Right lobe of liver (tissue), 6 donors: ENCODE measurements around the gene FCF1. TPM values are rescaled to one million over a fixed set of nuclear protein-coding genes. Genes with fewer than 3 reads are reported as not detected.
A peak's percentile ranks its signal among the peaks of the same experiment; 100 is the strongest.

ENCODE experiments used
- ATAC-seq, 4 donors: fragments of 200-7000 bp; cut with Tn5 transposase; one replicate each; pipeline ENCODE4 v1.9.1; 2020; ENCODE audit warnings: mild to moderate bottlenecking in 4 of 4, moderate library complexity in 4 of 4
- DNase-seq, 3 donors: peaks; one replicate each; pipeline ENCODE4 v3.0.0-alpha.2; 2020
- H3K27ac ChIP-seq, 3 donors: fragments of 200-600 bp; one replicate each; pipeline ENCODE4 v1.8.0; 2022
- H3K27me3 ChIP-seq, 2 donors: fragments of 200-600 bp; one replicate each; pipeline ENCODE4 v1.8.0; 2022
- H3K36me3 ChIP-seq, 4 donors: fragments of 200-600 bp; sonication (generic) in 1 of 4; one replicate each; pipeline versions ENCODE4 v1.5.1 to v1.8.0; 2017 to 2022; ENCODE audit warnings: control low read depth in 1 of 4
- H3K4me1 ChIP-seq, 4 donors: fragments of 200-600 bp; sonication (generic) in 1 of 4; one replicate each; pipeline versions ENCODE4 v1.5.1 to v1.8.0; 2017 to 2022; ENCODE audit warnings: control low read depth in 1 of 4
- H3K4me3 ChIP-seq, 3 donors: fragments of 200-600 bp; one replicate each; pipeline ENCODE4 v1.8.0; 2022
- H3K9me3 ChIP-seq, 4 donors: fragments of 200-600 bp; sonication (generic) in 1 of 4; one replicate each; pipeline versions ENCODE4 v1.5.1 to v1.8.0; 2017 to 2022; ENCODE audit warnings: control low read depth in 1 of 4
- POLR2A ChIP-seq: fragments of 450-650 bp; IDR thresholded peaks from one replicate; pipeline ENCODE4 v1.6.1; 2017; ENCODE audit warnings: antibody characterized with exemption, mild to moderate bottlenecking
- WGBS: methylation state at CpG from one replicate; pipeline ENCODE4 v1.1.6; 2018; ENCODE audit warnings: low coverage, low lambda C conversion rate; ENCODE audit not compliant: insufficient coverage; ENCODE audit errors: missing lambda C conversion rate; 5-methylcytosine and 5-hydroxymethylcytosine counted together
- intact Hi-C, 2 donors: fragments of 100-400 bp; cut with DNase I; formaldehyde crosslinking; loops; one replicate each; pipeline versions ENCODE4 v1.11.2 to v1.14.1; 2022
- total RNA-seq, 6 experiments: library from RNA; depleted of rRNA in 2 of 6; stranded (reverse); fragments of >200 nt in 2 of 6; fragmentation: NEBNext Ultra II Directional in 3 of 6; extraction: Animal tissue kit (Norgen Biotek cat#: 25700) in 3 of 6; gene quantifications; one replicate each; pipeline versions ENCODE4 v1.1.0 to v1.2.4, GENCODE V29; 2016 to 2023
- TF ChIP-seq, protein P1 (sequence below), 4 donors: fragments of 200-600 bp in 3 of 4; fragments of 450-650 bp in 1 of 4; IDR thresholded peaks; one replicate each; pipeline versions ENCODE4 v1.5.1 to v1.8.0; 2016 to 2022; ENCODE audit warnings: antibody characterized with exemption in 4 of 4, mild to moderate bottlenecking in 2 of 4
- donor health status: DM: no; HTN: yes; CAD: no.
- donor health status: DM: no; HTN: no; CAD: no.
- donor health status: DM: no; HTN: no; CAD: no.
- donor health status: DM: no; HTN: yes; CAD: no.
- donor health status: DM: no; HTN: yes; CAD: no.

Gene FCF1
- total RNA-seq, 6 experiments from 2014 or later: 19.4 to 25.7 (median 22.5) TPM

DNA sequence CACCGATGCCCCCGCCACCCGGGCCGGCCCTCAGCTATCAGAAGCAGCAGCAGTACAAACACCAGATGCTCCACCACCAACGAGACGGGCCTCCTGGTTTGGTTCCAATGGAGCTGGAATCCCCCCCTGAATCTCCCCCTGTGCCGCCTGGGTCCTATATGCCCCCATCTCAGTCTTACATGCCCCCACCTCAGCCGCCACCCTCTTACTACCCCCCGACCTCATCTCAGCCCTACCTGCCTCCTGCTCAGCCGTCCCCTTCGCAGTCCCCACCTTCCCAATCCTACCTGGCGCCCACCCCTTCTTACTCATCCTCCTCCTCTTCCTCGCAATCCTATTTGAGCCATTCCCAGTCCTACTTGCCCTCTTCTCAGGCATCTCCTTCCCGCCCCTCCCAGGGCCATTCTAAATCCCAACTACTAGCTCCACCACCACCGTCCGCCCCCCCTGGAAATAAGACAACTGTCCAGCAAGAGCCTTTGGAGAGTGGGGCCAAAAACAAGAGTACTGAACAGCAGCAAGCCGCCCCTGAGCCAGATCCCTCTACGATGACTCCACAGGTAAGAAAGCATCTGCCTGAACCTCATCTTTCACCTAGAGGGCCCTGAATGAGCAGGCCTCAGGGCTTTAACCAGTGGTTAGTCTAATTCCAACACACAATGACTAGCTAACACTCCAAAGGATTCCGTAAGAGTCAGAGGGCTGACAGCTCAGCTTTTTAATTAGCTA, 51.0 kb downstream of the FCF1 start:
- peak overlapping the region; percentile 70 to 89 (median 76) for H3K27ac ChIP-seq
- no peaks in the 10 kb centered on the region for H3K9me3 ChIP-seq
- intact Hi-C loops: no loop called here
- peak in 2 of 3 donors; percentile 18 to 45 for DNase-seq
- H3K4me3 ChIP-seq: peak overlapping the region; percentile 96 to 98 (median 96)
- H3K36me3 ChIP-seq: no peaks in the 10 kb centered on the region
- TF ChIP-seq, protein P1, sequence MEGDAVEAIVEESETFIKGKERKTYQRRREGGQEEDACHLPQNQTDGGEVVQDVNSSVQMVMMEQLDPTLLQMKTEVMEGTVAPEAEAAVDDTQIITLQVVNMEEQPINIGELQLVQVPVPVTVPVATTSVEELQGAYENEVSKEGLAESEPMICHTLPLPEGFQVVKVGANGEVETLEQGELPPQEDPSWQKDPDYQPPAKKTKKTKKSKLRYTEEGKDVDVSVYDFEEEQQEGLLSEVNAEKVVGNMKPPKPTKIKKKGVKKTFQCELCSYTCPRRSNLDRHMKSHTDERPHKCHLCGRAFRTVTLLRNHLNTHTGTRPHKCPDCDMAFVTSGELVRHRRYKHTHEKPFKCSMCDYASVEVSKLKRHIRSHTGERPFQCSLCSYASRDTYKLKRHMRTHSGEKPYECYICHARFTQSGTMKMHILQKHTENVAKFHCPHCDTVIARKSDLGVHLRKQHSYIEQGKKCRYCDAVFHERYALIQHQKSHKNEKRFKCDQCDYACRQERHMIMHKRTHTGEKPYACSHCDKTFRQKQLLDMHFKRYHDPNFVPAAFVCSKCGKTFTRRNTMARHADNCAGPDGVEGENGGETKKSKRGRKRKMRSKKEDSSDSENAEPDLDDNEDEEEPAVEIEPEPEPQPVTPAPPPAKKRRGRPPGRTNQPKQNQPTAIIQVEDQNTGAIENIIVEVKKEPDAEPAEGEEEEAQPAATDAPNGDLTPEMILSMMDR (IDR thresholded peaks at IDR 0.05): no peak
- TF ChIP-seq POLR2A: no peak
- peaks cover 0 to 24% (median 8%) of the 10 kb centered on the region in 4 donors for H3K4me1 ChIP-seq
- ATAC-seq: no peak
- WGBS: 5% methylated on average over 12 of the region's 19 CpGs
- H3K27me3 ChIP-seq: no peaks in the 10 kb centered on the region

DNA sequence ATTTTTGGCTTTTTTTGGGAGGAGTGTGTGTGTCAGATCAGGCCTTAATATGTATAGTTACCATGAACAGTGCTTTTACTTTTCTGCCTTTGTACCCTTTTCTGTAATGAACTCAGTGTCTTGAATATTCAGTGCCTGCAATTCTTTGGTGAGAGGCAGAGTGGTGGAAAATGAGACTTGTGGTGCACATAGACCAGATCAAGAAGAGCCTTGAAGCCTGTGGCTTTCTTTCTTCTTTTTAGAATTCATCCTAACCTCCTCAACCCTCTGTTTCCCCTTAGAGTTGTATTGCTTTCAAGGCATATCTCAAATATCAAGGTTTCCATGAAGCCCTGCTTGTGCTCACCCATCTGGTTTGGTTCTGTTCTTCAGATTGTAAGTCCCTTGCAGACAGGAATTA, 52.8 kb downstream of the FCF1 start:
- Histone ChIP-seq H3K36me3 (no peaks in the 10 kb centered on the region), H3K27me3 (no peaks in the 10 kb centered on the region), H3K4me3 (no peak overlapping the region), H3K4me1 (peaks cover 0 to 24% (median 8%) of the 10 kb centered on the region in 4 donors), H3K9me3 (no peaks in the 10 kb centered on the region), H3K27ac (no peak overlapping the region)
- TF ChIP-seq, protein P1 (IDR thresholded peaks at IDR 0.05): no peak
- no peak for TF ChIP-seq POLR2A
- intact Hi-C loops: no loop called here
- DNase-seq (no peak), ATAC-seq (no peak)

DNA sequence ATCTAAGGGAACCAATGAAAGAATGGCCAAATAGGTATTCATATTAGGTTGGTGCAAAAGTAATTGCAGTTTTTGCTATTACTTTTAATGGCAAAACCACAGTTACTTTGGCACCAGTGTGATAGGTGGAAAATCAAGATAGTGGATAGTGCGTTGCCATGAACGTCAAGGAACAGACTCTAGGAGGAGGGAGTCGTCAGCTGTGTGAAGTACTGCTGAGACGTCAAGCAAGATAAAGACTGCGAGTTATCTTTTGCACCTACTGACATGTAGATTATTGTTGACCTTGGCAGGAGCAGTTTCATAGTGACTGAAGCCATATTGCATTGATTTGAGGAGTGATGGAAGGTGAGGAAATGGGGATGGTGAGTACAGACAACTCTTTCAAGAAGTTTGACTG, 58.5 kb downstream of the FCF1 start:
- DNase-seq (no peak), ATAC-seq (no peak)
- Histone ChIP-seq H3K27ac (no peak overlapping the region), H3K4me1 (no peaks in the 10 kb centered on the region), H3K36me3 (peaks cover 0 to 1% (median under 1%) of the 10 kb centered on the region in 4 donors), H3K27me3 (no peaks in the 10 kb centered on the region), H3K4me3 (no peak overlapping the region), H3K9me3 (no peaks in the 10 kb centered on the region)
- WGBS: 81% methylated on average over 5 of the region's 5 CpGs
- intact Hi-C loops: no loop called here
- TF ChIP-seq, protein P1 (IDR thresholded peaks at IDR 0.05): no peak
- TF ChIP-seq POLR2A: no peak

DNA sequence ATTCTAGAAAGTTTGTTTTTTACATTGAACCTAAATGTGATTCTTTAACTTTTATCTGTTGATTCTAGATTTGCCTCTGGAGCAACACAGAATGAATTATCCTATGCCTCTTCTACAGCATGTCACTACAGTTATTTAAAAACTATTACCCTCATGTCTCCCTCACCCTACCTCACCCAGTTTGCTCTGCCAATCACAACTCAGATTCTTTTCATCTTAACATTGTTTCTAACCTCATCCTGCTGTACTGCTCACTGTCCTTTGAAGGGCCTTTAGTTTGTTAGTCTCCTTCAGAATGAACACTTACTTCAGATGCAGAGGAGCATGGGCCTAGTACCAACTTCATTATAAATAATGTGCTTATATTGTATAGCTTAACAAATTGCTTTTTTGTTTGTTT, 71.7 kb downstream of the FCF1 start:
- Histone ChIP-seq H3K36me3 (peaks cover 0 to 61% (median 15%) of the 10 kb centered on the region in 4 donors), H3K27me3 (no peaks in the 10 kb centered on the region), H3K4me1 (no peaks in the 10 kb centered on the region), H3K27ac (no peak overlapping the region), H3K9me3 (no peaks in the 10 kb centered on the region), H3K4me3 (no peak overlapping the region)
- no peak for DNase-seq
- no peak for TF ChIP-seq POLR2A
- TF ChIP-seq, protein P1 (IDR thresholded peaks at IDR 0.05): no peak
- intact Hi-C loops: no loop called here
- ATAC-seq: no peak
